GM19463 (cell line): ENCODE data around the gene C1orf21.

Source experiments
- ATAC-seq: cut with Tn5 transposase; IDR thresholded peaks from one replicate; pipeline ENCODE4 v1.9.1; 2021; ENCODE audit warnings: mild to moderate bottlenecking, moderate library complexity; ENCODE audit not compliant: unreplicated experiment

The C1orf21 gene

GRCh38 chr1:184545601-184546000 is 158.8 kb downstream of the C1orf21 start:
- ATAC-seq = no peak

GRCh38 chr1:184552446-184552845 is 165.6 kb downstream of the C1orf21 start:
- no peak for ATAC-seq

- no peak for ATAC-seq
These were observed 167.0 kb downstream of the C1orf21 start for GRCh38 chr1:184553845-184554244.

- ATAC-seq = no peak
These were observed 169.1 kb downstream of the C1orf21 start for GRCh38 chr1:184555665-184556641.

- ATAC-seq = no peak
These were observed 169.8 kb downstream of the C1orf21 start for GRCh38 chr1:184556665-184557064.

- ATAC-seq = no peak
These were observed 170.9 kb downstream of the C1orf21 start for GRCh38 chr1:184557423-184558347.

- ATAC-seq = no peak
These were observed 171.9 kb downstream of the C1orf21 start for GRCh38 chr1:184558691-184559090.

- no peak for ATAC-seq
These were observed 172.4 kb downstream of the C1orf21 start for GRCh38 chr1:184559117-184559713.

- no peak for ATAC-seq
These were observed 176.0 kb downstream of the C1orf21 start for GRCh38 chr1:184562806-184563205.

- no peak for ATAC-seq
These were observed 176.5 kb downstream of the C1orf21 start for GRCh38 chr1:184563308-184563707.

GRCh38 chr1:184567009-184567408 is 180.2 kb downstream of the C1orf21 start:
- no peak for ATAC-seq

- no peak for ATAC-seq
These were observed 180.8 kb downstream of the C1orf21 start for GRCh38 chr1:184567637-184568036.

GRCh38 chr1:184568148-184568547 is 181.3 kb downstream of the C1orf21 start:
- ATAC-seq = no peak

GRCh38 chr1:184569106-184569505 is 182.3 kb downstream of the C1orf21 start:
- ATAC-seq = no peak

- no peak for ATAC-seq
These were observed 187.8 kb downstream of the C1orf21 start for GRCh38 chr1:184574588-184574987.

- no peak for ATAC-seq
These were observed 190.0 kb downstream of the C1orf21 start for GRCh38 chr1:184576822-184577221.

GRCh38 chr1:184577319-184577718 is 190.5 kb downstream of the C1orf21 start:
- no peak for ATAC-seq

GRCh38 chr1:184582411-184582810 is 195.6 kb downstream of the C1orf21 start:
- no peak for ATAC-seq

- ATAC-seq = no peak
These were observed 197.0 kb downstream of the C1orf21 start for GRCh38 chr1:184583849-184584248.

GRCh38 chr1:184588701-184589100 is 201.9 kb downstream of the C1orf21 start:
- no peak for ATAC-seq

- no peak for ATAC-seq
These were observed 203.4 kb downstream of the C1orf21 start for GRCh38 chr1:184590163-184590750.
